HG02610 (cell line): ENCODE results near the gene DPF1.

ENCODE experiments used
- ATAC-seq: cut with Tn5 transposase; IDR thresholded peaks from one replicate; pipeline ENCODE4 v1.9.1; 2021; ENCODE audit warnings: mild to moderate bottlenecking, moderate library complexity; ENCODE audit not compliant: unreplicated experiment

Gene DPF1

GRCh38 chr19:38201731-38202130 lies 22.3 kb downstream of the DPF1 start:
- ATAC-seq = no peak

- ATAC-seq = no peak
Measured at GRCh38 chr19:38199340-38199739, 24.7 kb downstream of the DPF1 start.

- no peak for ATAC-seq
Measured at GRCh38 chr19:38197937-38198704, 25.9 kb downstream of the DPF1 start.

- ATAC-seq = no peak
Measured at GRCh38 chr19:38196948-38197656, 26.9 kb downstream of the DPF1 start.

GRCh38 chr19:38196245-38196837 lies 27.7 kb downstream of the DPF1 start:
- ATAC-seq = no peak

- no peak for ATAC-seq
Measured at GRCh38 chr19:38195237-38195636, 28.8 kb downstream of the DPF1 start.

- no peak for ATAC-seq
Measured at GRCh38 chr19:38194061-38194701, 29.8 kb downstream of the DPF1 start.

GRCh38 chr19:38193445-38193844 lies 30.6 kb downstream of the DPF1 start:
- ATAC-seq = no peak

- no peak for ATAC-seq
Measured at GRCh38 chr19:38191747-38192146, 32.3 kb downstream of the DPF1 start.

- ATAC-seq = no peak
Measured at GRCh38 chr19:38190793-38191192, 33.2 kb downstream of the DPF1 start.

- ATAC-seq = no peak
Measured at GRCh38 chr19:38190061-38190460, 34.0 kb downstream of the DPF1 start.

- ATAC-seq = no peak
Measured at GRCh38 chr19:38185562-38185961, 38.5 kb downstream of the DPF1 start.

- no peak for ATAC-seq
Measured at GRCh38 chr19:38184815-38185214, 39.2 kb downstream of the DPF1 start.

- ATAC-seq = no peak
Measured at GRCh38 chr19:38183251-38183897, 40.6 kb downstream of the DPF1 start.

GRCh38 chr19:38182536-38183210 lies 41.3 kb downstream of the DPF1 start:
- ATAC-seq = no peak

- ATAC-seq = no peak
Measured at GRCh38 chr19:38180071-38180470, 44.0 kb downstream of the DPF1 start.

- no peak for ATAC-seq
Measured at GRCh38 chr19:38175422-38175821, 48.6 kb downstream of the DPF1 start.

- no peak for ATAC-seq
Measured at GRCh38 chr19:38173291-38174041, 50.6 kb downstream of the DPF1 start.

- no peak for ATAC-seq
Measured at GRCh38 chr19:38172001-38172400, 52.0 kb downstream of the DPF1 start.

- no peak for ATAC-seq
Measured at GRCh38 chr19:38170334-38170733, 53.7 kb downstream of the DPF1 start.
